DMS153 treated with DMSO at 0.1 percent for 48 hours (cell line): ENCODE results near the gene SLC16A11.
"Not testable (repeated sequence)": the region's sequence is repeated elsewhere in the genome, so short reads cannot be mapped to it uniquely, and the experiment has no call there.

Experiments
- DNase-seq: peaks from one replicate; lab custom pipeline; 2025; ENCODE audit not compliant: unreplicated experiment; lab: John Stamatoyannopoulos, UW

Gene SLC16A11

DNA sequence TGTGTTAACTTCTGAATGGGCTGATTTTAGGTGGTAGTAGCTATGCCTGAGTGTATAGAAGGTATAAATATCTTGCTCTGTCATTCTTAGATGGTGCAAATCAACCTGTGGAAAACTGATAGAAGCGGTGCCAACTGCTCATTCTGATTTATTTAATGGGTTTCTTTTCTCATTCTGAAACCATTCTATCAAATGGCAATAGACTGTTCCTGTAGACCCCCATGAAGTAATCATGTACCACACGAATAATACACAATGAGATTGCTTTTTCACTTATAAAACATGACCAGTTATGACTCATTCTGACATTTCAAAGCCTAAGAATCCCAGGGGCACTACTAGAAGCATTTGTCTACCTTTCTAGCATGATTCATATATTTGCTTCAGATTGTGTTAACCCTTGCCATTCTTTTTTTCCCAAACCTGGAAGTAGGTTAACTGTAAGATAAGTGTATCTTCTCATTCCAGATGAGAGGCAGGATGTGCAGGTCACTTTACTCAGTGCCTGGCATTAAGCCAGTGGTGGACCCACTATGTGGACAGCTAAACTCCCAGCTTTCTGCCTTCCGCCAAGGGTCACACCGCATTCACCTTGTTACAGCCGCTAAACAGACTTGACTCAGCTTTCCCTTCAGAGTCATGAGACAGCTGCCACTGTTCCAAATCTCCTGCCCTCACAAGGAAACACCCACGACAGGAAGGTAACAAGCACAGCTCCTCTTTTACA, 16.4 kb upstream of the SLC16A11 start:
- no peak for DNase-seq

DNA sequence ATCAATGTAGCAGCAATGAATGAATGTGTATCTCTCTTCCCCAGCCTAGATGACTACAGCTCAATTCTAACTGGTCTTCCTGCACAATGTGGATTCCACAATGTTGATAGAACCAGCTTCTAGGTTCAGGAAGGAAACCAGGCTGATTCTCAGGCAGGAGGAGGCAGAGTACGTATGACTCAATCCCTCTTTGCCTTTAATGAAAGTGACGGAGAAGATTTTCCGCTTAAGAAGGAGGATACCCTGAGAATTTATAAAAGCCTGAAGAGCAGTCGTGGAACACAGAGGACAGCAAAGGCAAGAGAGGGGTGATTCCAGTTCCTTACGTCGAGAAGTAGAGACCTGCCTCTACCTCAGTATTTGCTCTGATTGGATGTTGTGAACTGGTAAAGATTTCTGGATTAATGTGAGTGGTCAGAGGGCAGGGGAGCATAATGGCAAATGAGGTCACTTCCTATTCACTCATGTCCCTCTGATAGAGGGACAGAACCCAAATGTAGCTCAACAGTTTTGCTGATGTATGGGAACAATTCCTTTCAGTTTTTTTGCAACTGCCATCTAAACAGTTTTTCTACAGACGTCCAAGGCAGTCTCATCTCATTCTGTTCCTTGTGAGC, 15.0 kb upstream of the SLC16A11 start:
- no peak for DNase-seq

- DNase-seq, result no peak
Measured at GRCh38 chr17:7056386-7056785, 12.5 kb upstream of the SLC16A11 start.

DNA sequence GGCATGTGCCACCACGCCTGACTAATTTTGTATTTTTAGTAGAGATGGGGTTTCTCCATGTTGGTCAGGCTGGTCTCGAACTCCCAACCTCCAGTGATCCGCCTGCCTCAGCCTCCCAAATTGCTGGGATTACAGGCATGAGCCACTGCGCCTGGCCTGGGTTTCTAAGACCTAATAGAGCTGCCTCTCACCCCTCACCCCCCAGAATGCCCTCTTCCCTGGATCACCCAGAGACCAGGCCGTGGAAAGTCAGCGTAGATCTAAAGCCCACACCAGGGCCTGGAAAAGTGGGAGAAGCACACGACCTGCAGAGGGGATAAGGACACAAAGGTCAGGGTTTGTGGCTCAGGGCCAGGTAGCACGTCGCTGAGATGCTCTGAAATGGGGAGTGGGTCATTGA, 6.7 kb upstream of the SLC16A11 start:
- DNase-seq, result not testable (repeated sequence)

GRCh38 chr17:7048968-7049367, 5.1 kb upstream of the SLC16A11 start:
- no peak for DNase-seq

GRCh38 chr17:7047566-7047965, 3.7 kb upstream of the SLC16A11 start:
- no peak for DNase-seq

DNA sequence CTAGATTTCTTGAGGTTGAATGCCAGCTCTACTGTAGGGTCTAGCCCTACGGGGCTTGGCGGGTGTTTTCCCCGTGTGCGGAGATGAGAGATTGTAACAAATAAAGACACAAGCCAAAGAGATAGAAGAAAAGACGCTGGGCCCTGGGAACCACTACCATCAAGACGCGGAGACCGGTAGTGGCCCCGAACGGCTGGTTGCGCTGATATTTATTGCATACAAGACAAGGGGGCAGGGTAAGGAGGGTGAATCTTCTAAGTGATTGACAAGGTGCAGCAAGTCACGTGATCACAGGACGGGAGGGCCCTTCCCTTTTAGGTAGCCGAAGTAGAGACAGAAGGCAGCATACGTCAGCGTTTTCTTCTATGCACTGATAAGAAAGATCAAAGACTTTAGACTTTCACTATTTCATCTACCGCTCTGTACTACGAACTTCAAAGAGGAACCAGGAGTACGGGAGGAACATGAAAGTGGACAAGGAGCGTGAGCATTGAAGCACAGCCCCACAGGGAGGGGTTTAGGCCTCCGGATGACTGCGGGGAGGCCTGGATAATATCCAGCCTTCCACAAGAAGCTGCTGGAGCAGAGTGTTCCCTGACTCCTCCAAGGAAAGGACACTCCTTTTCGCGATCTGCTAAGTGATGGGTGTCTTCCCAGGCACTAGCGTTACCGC, 3.0 kb upstream of the SLC16A11 start:
- DNase-seq, result not testable (repeated sequence)

DNA sequence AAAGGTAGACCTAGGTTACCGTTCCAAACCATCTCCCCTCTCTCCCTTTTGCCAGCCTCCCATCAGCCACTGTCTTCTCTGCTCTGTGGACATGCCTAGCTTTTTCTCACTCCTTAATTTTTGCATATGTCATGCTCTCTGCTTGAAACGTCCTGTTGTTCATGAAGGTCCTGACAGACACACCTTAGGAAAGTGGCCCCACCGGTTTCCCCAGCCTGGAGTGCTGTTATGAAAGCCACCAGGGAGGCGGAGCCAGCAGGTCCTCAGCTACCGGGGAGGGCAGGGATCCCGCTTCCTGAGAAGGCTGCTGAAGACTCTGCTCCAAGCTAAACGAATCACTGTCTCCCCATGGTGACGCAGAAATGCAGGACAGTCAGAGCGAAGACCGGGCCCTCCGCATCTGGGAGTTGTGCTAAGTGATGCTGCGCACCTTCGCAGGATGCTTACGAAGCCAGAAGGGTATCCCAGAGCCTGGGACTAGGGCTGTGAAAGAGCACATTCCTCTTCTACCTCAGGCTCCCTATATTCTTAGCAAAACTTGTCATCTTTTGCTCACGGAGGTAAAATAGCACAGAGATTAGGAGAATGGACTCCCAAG, 2.3 kb upstream of the SLC16A11 start:
- peak; percentile 34 for DNase-seq

DNA sequence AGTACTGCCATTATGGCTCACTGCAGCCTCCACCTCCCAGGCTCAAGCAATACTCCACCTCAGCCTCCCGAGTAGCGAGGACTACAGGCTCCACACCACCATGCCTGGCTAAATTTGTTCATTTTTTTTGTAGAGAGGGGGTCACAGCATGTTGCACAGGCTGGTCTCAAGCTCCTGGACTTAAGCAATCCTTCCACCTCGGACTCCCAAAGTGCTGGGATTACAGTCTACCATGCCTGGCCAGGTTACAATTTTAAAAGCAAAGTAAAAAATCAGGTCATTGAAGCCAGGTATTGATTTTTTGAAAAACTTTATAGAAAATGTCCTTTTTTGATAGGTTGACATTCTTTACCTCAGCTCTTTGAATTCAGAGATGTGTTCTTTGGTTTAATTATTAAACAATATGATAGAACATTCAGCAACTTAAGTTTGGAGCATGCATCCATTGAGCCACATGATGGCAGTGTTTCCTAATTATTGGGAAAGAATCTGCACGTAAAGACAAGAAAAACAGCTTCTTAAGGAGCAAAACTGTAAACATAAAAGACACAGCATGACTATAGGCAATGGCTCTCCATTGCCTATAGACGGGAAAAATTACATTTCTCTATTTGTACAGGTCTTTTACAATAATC, 1.7 kb upstream of the SLC16A11 start:
- peak; percentile 34 for DNase-seq

DNA sequence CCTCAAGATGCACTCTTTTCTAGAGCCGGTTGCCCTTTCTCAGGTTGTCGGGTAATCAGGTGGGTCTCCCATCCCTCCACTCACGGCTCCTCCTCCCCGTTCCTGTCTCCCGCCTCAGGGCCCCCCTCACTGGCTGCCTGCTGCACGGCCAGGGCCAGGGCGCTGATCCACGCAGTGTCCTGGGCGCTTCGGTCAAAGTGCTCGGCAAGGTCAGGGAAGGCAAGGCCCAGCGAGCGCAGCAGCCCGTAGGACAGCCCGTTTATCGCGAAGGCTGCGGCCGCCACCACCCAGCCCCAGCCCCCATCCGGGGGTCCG, 753 bp downstream of the SLC16A11 start:
- DNase-seq, result no peak

GRCh38 chr17:7042501-7043181, 1.3 kb downstream of the SLC16A11 start:
- no peak for DNase-seq

GRCh38 chr17:7041607-7042500, 2.0 kb downstream of the SLC16A11 start:
- no peak for DNase-seq

GRCh38 chr17:7039832-7040231, 4.1 kb downstream of the SLC16A11 start:
- DNase-seq, result no peak

- no peak for DNase-seq
Measured at GRCh38 chr17:7038025-7038862, 5.6 kb downstream of the SLC16A11 start.

GRCh38 chr17:7035591-7036368, 8.1 kb downstream of the SLC16A11 start, which contains the start of gene SLC16A13:
Gene SLC16A13 (plus strand): TSS chr17:7036015. CDS start chr17:7036383, 368 bp downstream.
- DNase-seq, result peak; percentile 66

DNA sequence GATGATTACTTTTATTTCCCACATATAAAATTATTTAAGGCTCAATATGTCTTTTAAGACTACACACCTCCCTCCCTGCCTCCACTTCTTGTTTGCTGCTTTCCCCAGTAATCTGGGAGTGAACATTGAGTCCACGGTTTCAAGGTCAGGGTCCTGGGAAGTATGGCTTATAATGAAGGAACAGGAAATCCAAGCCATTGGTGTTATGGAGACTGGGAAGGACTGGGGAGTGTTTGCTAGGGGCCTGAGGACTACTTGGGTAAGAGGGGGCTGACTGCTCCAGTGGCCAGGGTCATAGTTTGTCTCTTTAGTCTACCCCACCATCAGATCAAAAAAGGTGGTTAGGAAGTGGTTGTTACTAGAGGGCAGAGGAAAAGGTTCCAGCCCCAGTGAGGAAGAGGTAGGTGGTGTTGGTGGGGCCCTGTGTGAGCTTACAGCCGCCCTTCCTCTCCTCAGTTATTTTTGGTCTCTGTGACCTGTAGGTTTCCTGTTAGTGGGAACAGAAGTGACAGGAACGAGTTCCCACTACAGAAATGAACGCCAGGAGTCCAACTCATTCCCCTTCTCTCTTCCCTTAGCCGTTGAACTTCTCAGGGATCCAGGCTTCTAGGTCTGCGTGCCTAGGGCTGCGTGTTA, 8.8 kb downstream of the SLC16A11 start:
- no peak for DNase-seq

DNA sequence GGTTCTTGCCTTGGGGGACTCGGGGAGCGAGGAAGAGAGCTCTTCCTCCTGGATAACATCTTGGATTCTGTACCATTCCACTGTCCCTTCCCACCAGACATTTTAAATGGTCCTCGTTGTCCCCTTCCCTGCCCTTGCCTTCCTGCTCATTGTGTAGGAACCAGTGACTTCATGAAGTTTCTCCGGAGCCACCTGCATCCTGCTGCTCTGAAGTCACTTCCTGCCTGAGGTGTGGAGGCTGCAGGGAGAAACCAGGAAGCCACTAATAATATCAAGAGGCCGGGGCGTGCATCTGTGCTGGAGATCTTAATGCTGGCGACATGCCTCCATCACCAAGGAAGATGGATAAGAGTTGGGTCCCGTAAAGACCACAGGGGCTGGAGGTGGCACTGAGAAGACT, 14.2 kb downstream of the SLC16A11 start:
- no peak for DNase-seq

GRCh38 chr17:7029096-7029495, 14.8 kb downstream of the SLC16A11 start:
- no peak for DNase-seq
